Retinal pigment epithelial cell (primary cell): ENCODE data around the gene SSX2IP.

Experiments
- DNase-seq: peaks from one replicate; pipeline ENCODE4 v3.0.0-alpha.2; 2010; ENCODE audit warnings: low read depth
- H3K4me3 ChIP-seq: 2 replicates; pipeline ENCODE4 v1.5.1; 2011; ENCODE audit warnings: mild to moderate bottlenecking, low read length, control low read depth, moderate library complexity
- CTCF ChIP-seq: conservative IDR thresholded peaks from 2 replicates; pipeline ENCODE4 v1.5.1; 2011; ENCODE audit warnings: low read depth, low read length, control low read depth, inconsistent platforms

Gene SSX2IP

GRCh38 chr1:84606977-84607376 lies 83.3 kb downstream of the SSX2IP start:
- DNase-seq = no peak
- no peak for TF ChIP-seq CTCF
- H3K4me3 ChIP-seq = no peak overlapping the region

DNA sequence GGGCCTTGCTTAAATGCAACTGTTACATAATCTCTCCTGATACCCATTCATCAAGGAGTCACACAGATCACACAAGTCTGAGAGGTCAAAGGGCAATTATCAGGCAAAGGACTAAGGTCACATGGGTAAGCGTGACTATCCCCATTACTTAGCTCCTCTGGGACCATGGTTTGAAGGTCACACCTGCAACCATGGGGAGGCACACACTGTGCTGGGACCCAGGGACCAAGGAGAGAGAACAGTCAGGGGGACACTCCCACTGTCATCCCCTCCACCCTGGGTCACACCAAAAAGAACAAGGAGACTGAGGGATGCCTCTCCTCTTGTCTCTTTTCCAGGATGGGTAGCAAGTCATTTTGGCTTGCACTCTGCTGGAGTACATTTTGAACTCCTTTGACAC lies 85.1 kb downstream of the SSX2IP start:
- no peak overlapping the region for H3K4me3 ChIP-seq
- TF ChIP-seq CTCF = no peak
- DNase-seq = no peak

DNA sequence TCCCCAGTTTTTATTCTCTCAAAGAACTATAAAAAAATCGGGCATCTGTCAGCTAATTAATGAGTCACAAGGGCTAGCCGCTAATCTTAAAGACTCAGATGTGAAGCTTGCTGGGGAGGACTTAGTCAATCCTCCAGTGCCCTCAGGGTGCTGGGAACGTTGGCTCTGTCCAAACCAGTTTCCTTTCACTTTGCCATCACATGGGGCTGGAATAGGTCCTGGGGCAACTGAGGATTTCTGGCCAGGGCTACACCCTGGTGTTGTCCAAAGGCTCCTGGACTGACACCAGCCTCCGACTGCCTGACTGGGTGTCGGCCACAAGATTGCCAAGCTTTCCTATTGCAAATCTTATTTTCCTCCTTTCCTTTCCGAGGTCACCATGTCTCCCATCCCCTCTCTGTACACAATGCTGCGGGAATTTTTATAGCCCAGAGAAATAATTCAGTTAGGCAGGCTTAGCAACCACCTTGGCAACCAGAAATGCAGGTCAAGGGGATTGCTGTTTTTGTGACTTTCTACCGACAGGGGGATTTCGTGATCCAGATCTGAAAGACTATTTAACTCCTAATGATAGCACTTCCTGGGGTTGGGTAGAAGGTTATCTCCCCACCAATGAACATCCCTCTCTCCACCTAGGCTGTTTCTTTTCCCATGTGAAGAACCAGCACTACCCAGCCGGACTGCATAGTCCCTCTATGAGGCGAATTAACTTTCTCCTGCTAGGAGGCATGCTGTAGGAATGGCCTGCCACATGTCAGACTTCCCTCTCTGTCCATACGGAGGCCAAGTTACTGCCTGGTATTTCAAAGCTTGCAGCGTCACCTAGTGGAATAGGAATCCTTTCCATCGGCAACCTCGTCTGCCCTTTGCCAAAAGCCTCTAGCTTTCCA lies 86.1 kb downstream of the SSX2IP start:
- peak; percentile 60 for DNase-seq
- no peak overlapping the region for H3K4me3 ChIP-seq
- TF ChIP-seq CTCF = peak; percentile 24

DNA sequence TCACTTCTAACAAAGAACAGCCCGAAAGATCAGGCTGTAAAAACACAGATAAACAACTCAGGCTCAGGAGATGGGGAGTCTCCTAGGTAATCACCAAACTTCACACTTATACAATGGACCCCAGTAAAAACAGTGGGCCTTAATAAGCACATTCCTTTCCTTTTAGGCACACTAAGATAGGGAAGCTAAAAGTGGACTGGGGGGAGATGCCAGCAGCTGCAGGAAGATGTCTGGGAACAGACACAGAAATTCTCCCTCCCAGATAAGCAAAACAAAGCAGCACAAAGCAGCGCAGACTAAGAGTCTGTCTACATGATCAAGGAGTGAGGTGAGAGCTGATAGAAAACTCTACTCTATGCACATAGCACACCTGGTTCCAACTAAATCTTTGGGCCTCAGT lies 87.0 kb downstream of the SSX2IP start:
- no peak for TF ChIP-seq CTCF
- DNase-seq = no peak
- H3K4me3 ChIP-seq = no peak overlapping the region

DNA sequence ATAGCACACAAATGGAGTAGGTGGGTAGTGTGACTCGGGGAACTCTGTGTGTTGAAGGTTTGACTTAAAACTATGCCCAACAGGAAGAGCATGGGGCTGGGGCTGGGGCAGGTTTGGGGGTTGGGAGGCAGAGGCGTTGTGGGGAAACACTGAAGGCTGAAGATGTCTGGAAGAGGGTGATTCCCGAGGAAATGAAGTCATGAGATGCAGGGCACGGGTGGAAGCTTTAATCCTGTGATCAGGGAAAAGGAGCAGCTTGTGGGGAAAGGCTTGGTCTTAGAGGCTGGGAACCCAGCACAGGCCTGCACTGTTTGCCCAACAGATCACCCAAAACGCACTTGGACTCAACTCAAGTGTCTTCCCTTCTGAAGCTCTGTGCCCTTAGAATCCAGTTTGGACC lies 89.5 kb downstream of the SSX2IP start:
- no peak for TF ChIP-seq CTCF
- no peak overlapping the region for H3K4me3 ChIP-seq
- no peak for DNase-seq

DNA sequence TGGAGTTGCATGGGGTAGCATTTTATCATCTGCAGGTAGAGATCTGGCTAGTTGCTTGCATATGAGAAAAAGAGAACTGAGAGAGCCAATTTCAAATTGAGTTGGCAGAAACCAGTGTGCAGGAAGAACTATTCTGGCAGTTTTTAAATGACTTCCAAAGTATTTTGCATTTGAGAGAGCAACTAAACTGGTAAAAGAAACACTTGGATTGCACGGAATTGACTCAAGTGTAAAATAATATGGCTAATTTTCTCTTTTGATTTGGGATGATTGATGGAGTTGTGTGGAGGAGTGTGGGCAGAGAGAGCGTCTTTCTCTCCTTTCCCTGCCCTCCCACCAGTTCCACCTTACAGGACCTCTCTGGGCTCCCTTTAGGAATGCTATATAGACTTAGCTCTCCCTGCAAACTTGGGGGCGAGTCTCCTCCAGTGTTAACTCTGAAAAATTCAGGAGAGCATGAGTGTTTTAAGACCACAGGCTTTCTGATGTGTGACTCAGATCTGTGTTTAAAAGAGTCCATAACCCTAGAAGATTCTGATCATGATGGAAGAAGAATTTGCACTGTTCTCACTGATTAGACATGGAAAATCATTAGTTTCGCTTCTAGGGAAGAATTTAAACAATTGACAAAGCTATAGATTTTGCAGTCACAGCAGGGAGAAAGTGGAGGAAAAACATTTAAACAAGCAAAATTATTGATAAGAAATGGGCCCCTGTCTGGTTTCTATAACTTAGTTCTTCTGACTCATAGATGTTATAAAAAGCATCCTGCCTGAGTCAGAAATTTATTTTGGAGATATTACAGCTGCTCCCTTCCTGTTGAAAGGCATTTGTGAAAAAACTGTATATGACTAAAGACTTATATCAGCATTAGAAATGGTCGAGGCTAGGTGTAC lies 91.2 kb downstream of the SSX2IP start:
- TF ChIP-seq CTCF = no peak
- no peak overlapping the region for H3K4me3 ChIP-seq
- DNase-seq = no peak

- no peak for TF ChIP-seq CTCF
- no peak for DNase-seq
- H3K4me3 ChIP-seq = no peak overlapping the region
Measured at GRCh38 chr1:84598418-84598817, 91.8 kb downstream of the SSX2IP start.
